HG03565 (cell line): ENCODE measurements around the gene GPR34.
"Not testable (repeated sequence)": the region's sequence is repeated elsewhere in the genome, so short reads cannot be mapped to it uniquely, and the experiment has no call there.

Experiments used
- ATAC-seq: cut with Tn5 transposase; IDR thresholded peaks from one replicate; pipeline ENCODE4 v1.9.1; 2021; ENCODE audit warnings: mild to moderate bottlenecking, moderate library complexity; ENCODE audit not compliant: unreplicated experiment

Gene GPR34

DNA sequence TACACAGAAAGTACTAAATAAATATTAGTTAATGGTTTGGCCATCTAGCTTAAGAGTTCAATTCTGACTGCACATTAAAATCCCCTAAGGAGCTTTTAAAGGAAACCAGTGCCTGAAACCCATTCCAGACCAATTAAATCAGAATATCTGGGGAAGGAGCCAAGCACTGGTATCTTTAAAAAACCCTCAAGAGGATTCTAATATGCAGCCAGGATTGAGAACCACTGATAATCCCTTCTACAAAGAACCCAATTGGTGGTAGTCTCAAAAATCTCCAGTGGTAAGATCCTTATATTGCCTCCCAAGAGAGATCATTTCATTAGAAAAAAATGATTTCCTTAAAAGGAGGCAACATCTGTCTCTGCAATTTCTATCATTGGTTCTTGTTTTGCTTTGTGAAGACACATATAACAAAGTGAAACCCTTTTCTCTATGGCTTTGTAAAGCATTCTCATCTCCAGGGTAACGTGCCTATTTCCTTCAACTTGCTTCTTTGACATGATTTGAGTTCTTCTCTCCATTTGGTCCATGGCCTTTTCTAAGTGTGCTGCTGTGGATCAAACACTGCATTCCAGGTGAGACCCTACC is 3.5 kb downstream of the GPR34 start:
- ATAC-seq, result no peak

DNA sequence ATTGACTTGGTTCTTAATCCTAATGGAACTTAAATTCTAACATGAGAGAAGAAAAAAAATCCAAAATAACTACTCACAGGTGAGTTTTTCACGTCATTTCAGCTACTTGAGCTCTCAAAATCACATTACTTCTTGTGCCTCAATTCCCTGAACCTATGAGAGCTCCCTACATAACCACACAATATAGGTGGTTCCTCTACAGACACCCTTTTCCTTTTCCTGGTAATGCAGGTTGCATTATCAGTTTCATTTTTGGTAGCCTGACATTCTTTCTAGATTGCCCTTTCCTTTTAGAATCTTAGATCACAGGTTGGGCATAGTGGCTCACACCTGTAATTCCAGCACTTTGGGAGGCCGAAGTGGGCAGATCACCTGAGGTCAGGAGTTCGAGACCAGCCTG is 4.3 kb downstream of the GPR34 start:
- ATAC-seq, result no peak

DNA sequence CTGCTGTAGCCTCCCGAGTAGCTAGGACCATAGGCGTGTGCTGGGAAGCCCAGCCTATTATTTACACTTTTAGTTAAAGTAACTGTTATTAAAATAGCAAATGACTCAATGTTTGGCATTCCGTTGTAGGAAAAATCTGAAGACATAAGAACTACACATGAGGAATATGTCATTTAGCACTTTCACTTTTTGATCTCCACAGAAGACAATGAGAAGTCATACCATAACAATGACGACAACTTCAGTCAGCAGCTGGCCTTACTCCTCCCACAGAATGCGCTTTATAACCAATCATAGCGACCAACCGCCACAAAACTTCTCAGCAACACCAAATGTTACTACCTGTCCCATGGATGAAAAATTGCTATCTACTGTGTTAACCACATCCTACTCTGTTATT is 6.7 kb downstream of the GPR34 start:
- no peak for ATAC-seq

DNA sequence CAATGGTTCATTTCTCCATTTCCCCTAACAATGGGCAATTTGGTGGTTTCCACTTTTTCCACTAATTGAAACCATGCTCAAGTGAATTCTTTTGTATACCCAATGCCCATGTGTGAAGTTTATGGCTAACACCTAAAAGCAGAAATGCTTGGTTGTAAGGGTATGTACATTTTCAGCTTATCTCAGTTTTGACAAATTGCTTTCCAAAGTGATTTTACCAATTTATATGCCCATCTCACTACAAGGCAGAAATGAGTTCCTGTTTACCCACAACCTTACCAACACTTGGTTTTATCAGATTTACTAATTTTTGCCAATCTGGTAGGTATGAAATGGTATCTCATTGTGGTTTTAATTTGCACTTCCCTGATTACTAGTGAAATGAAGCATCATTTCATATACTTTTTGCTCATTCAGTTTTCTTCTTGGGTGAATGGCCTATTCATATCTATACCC is 14.8 kb downstream of the GPR34 start:
- ATAC-seq, result no peak

DNA sequence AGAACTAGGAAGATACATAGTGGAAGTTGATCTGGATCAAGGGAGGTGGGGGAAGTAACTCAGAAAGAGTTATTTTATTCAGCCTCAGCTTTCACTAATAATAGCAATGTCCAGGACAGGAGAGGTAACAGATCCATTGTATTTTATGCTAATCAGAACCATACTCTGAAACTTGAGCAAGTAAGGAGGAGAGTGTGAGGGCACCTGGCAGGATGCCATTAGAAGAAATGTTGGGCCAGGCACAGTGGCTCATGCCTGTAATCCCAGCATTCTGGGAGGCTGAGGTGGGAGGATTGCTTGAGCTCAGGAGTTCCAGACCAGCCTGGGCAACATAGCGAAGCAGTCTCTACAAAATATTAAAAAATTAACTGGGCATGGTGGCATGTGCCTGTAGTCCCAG is 16.3 kb downstream of the GPR34 start:
- no peak for ATAC-seq

DNA sequence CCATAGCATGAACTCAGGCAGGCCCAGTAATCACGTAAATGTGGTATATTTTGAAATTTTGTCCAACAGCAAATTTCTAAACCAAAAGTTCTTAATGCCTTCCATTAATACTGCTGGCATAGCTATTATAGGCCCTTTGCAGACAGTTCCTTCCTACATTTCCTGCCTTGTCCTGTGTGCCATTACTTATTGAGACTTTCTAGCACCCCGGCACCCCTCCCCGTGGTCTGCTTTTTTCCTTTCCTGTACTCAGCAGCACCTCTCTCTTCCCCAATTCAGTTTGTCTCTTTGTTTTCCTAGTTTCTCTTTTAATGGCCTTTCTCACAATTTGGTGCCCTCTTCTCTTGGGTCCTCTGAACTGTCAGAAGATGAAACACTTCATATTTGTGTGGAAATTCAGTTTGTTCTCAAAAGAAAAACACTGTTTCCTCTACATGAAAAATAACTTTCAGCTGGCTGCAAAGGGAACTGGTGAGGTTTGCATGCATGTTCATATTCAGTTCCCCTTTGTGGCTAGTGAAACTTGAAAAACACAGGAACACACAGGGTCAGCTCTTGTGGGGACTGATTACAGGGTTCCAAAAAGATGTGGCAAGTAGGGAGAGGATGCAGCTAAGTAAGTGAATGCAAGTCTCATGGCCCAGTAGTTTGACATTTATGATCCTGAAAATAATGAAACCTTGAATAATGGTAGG is 17.1 kb downstream of the GPR34 start:
- peak; percentile 80 for ATAC-seq

DNA sequence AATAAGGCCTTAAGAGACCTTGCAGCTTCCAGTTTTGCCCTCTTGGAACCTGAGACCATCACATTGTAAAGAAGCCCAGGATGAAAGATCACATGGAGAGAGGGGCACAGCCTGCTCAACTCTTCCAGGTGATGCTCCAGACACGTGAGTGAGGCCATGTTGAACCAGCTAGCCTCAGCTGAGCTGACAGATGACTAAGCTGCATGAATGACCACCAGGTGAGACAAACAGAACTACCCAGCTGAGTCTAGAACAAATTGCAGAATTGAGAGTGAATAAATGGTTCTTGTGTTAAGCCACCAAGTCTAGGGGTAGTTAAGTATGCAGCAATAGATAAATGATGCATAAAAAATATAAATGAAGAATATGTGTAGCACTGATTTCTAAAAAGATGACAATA is 18.4 kb downstream of the GPR34 start:
- ATAC-seq, result no peak

DNA sequence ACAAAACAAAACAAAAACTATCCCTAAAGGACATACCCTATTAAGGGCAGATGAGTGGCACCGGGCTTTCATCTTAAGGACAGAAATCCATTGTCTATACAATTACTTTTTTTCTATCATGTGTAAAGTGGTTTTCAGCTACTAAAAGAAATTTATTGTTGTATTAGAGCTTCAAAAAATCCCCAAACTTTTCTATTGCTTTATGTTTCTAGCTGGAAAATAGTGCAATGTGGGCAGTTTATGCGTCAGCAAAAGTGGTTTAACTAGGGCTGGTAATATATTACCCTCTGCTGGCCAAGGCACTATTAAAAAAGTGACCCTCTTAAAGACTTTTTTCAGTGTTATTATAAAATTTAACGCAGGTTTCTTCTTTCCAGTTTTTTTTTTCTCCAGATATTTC is 19.7 kb downstream of the GPR34 start:
- no peak for ATAC-seq

DNA sequence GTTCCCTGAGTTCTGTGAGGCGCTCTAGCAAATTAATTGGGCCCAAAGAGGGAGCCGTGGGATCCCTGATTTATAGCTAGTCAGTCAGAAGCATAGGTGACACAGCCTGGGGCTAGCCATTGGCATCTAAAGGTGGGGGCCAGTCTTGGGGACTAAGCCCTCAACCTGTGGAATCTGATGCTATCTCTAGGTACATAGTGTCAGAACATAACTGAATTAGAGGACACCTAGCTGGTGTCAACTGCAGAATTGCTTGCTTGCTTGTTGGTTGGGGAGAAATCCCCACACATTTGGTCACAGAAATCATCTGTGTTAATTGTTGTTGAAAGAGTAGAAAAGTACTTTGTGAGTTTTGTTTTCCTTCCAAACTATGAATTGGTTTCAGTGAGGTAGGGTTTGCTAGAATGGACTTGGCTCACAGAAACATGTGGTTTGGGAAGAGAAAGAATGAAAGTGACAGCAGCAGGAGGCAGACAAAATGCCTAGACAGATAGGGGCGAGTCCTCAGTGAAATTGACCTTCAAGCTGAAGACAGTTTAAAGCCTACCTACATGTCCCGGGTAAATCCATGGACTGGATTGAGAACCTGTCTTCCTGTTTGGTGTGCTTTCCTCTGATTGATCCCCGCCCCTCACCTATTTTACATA is 22.4 kb downstream of the GPR34 start:
- ATAC-seq, result no peak

DNA sequence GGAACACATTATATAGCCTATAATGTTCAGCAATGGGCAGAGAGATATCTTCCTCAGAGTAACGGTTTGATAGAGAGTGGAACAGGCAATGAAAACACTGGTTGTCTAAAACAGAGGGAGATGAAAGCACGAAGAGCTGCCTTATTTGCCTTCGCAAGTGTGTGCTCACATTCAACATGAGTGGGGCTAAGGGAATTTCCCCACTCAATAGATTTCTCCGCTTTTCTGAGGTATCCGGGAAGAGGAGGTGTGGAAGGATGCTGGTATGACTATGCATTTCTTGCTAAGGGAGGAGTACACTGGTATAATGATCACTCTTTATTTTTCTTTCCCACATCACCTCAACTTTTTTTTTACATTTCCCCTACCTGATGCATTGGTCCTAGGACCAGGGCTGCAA is 27.4 kb downstream of the GPR34 start:
- no peak for ATAC-seq

DNA sequence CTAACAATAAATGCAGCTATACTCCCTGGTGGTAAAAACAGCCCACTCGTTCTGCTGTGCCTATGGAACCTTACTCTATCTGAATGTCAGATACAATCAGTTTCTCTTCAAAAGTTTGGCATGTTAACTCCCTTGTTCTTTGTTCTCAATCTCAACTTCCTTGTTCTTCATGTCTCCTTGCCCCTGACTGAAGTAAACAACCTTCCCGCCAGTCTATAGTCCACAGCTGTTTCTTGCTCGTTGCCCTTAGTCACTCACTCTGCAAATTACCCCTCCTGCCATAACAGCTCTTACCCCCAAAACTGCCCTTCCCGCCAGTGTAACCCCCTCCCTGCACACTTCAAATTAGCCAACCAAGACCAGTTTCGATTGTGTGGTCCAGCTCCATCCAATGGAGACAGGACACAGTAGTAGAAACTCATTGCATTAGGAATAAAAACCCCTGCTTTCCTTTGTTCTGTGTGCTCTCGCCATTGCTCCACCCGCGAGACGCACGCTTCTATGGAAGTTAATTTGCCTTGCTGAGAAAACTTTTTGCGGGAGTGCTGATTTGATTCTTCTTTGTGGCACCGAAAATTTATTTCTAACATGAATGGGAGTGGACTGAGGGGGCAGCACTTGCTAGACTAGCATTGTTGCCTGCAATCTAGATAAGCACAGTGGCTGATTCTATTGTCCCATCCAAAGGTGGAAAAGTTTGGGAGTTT is 28.1 kb downstream of the GPR34 start:
- ATAC-seq, result no peak

DNA sequence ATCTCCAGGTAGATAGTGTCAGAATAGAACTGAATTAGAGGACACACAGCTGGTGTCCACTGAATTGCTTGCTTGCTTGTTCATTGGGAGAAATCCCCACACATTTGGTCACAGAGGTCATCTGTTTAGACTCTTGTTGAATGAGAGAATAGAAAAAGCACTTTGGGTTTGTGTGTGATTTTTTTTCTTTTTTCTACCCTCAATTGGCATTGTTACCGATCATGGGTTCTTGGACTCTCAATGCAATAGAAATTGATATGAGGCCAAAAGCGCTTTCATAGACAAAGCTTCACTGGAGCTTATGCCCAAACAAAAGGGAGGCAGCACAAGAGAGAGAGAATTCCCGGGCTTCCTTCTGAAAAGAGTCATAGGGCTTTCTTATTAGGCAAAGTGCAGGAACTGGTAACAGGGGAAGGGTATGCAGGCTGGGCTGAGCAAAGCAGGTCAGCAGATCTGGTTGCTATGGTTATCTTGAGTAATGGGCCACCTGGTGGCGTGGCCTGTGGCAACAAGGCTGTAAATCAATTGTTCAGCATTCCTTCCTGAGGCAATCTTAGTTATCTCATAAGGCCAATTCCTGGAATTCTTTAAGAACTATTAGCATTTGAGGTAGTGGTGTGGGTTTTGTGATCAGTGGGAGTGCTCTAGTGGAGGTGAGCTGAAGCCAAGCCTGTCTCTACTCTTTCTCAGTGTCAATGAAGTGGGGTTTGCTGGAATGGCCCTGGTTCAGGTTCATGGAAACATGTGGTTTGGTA is 29.9 kb downstream of the GPR34 start:
- no peak for ATAC-seq

DNA sequence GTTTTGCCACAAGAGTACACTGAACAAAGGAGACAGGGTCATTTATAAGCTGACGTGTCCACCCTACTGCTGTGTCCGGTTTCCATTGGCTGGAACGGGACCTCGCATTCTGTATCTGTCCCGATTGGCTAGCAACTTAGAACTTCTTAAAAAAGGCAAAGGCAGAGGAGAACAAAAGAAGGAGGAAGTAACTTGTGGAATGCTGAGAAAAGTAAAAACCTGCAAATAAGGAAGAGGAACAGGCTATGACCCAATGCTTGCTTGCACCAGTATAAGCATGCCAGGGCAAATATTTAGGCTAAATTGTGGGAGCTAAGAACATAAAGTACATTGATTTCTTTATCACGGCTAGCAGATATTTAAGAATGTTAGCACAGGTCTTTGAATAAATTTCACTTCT is 30.8 kb downstream of the GPR34 start:
- ATAC-seq, result not testable (repeated sequence)

DNA sequence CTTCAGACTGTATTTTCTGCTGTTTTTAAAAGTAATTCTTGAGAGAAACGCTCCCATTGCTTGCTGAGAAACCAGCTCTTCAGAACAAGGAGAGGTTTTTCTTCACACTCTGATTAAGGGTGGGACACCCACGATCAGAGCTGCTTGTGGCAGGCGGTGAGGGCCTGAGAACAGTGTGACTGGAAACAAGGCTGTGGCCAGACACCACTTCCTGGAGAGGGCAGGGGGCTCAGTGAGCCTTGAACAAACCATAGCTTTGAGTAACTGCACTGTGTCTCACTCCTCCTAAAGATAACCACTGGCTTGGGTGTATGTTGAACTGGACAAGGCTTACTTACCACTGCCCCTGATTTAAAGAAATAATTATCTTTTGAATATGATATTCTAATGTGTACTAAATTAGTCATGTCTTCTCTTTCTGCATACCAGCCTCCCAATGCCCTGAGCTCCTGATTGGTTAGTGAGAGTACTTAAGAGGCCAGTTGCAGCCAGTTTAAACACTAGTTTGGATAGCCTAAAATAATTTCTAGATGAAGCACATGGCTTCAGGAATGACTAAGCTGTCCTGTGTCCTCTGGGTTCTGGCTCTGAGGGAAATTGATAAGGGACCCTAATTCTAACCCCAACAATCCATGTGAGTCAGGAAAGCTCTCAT is 31.5 kb downstream of the GPR34 start:
- peak; percentile 88 for ATAC-seq

DNA sequence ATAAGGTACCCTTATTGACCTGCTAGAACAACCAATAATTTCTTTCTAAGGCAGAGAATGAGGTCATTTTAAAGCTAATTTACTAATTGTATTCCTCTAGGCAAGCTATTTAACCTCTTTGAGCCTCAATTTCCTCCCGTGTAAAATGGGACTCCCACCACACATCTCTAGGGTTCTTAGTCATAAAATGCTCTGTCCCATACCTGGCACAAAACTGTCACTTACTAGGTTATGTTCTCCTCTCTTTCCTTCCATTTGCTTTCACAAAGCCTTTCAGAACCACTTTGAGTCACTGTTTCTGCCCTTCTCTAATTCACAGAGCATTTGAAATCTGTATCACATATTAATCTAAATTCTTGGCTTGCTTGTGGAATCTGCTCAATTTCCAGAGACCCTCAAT is 32.8 kb downstream of the GPR34 start:
- no peak for ATAC-seq

DNA sequence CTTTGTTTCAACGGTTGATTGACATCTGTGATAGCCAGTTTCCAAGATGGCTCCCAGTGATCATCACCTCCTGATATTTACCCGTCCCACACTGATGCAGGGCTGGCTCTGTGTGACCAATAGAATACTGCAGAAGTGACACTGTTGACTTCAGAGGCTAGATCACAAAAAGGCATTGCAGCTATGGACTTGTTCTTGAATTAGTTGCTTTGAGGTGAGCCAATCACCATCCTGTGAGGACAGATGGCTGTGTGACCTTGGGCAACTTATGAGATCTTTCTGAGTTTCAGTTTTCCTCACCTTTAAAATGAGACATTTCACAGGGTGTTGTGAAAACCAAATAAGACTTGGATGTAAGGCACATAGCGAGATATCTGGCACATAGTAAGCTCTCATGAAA is 33.4 kb downstream of the GPR34 start:
- no peak for ATAC-seq

DNA sequence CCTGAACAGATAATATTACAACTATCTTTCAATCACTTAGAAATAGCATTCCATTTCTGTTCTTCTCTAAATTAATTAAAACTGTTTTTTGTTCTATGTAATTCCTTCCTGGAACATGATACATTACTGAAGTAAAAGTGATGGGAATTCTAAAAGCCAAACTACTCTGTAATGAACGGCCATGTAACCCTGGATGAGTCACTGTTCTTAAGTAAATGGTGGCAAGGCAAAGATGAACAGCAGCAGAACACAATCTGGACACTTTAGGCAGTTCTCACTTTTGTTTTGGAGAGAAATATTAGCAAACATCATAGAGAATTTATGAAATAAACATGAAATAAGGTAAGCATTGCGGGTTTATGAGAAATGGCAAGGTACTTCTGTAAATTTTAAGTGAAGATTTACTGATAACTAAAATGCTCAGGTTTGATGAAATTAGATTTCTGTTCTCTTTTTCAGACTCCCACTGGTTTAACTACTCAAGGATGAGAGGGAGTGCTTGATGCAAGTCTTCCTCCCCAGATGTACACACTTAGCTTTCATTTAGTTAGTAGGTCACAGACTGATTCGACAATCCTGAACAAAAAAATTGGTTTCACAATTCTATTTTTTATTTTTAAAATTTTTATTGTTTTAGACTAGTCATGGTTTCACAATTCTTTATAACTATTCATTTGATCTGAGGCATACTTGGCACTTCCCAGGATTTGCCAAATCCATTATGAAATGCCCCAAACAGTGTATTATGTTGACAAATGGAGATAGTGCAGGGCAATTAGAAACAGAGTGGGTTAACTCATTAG is 34.2 kb downstream of the GPR34 start:
- no peak for ATAC-seq

DNA sequence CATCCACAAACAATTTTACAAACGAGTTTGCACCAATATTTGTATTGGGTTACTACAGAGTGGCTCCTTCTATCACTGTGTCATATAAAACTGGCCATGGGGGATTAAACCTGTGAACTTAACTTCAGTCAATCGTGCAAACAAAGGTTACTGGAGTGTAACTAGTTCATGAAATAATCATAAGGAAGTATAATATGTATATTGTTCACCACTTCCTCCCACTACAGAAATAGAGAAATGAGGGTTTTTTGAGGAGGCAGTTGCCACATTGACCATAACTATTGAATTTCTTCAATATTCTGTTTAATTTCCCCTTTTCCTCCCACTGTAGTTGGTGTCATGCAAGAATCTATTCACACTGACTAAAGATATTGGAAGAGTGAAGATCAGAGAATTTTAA is 35.1 kb downstream of the GPR34 start, which contains the start of gene GPR82:
Gene GPR82, plus strand, starts transcription at position 356 of the 400 bp plus-strand sequence. CDS start 2,846 bp downstream, outside the sequence.
- ATAC-seq, result no peak

DNA sequence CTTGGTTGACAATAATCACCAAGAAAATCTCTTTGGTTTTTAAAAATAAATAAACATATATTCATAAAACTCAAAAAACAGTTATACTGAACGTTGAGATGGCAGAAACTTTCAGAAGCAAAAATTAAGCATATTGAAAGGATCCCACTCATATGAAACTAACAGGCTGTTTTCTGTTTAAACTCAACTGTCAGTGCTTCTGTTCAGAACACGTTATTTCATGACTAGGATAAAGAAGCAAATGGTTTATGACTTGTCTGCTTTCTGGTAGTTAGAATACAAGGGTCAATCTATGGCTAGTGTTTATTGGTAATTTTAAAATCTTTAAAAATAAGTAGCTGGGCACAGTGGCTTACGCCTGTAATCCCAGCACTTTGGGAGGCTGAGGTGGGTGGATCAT is 39.4 kb downstream of the GPR34 start:
- no peak for ATAC-seq

DNA sequence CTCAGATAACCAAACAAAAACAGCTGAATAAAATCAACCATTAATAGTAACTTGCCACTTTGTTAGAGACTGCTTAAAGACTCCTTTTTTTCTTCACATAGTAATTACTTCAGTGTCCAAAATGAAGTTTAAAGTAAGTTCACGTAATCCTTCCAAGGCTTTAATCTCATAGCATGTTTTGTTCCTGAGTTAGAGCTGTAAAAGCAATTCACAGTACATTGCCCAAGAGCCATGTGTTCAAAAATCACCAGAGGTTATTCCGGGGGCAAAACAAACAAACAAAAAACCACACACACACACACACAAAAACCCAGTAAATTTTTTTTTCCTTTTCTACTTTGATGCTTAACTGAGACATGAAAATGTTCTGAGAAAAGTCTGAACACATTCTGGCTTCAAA is 41.3 kb downstream of the GPR34 start:
- no peak for ATAC-seq
